PC-3 (cell line): Measurements from ENCODE around the gene EEPD1. TPM values are rescaled to one million over a fixed set of nuclear protein-coding genes. Genes with fewer than 3 reads are reported as not detected.

ENCODE experiments used
- ATAC-seq: fragments of 200-7000 bp; cut with Tn5 transposase; 2 replicates; pipeline ENCODE4 v1.9.1; 2020; ENCODE audit warnings: mild to moderate bottlenecking, moderate library complexity
- BruUV-seq: library from RNA; stranded (reverse); fragments of 400-500 nt; replicated peaks from 2 replicates; lab custom pipeline; 2021; lab: Mats Ljungman, UMichigan
- CTCF ChIA-PET: fragments of 300-600 bp; sonication (Branson Sonifier 250); formaldehyde crosslinking; loops from one replicate; lab custom pipeline; 2022; ENCODE audit warnings: antibody characterized with exemption; lab: Charles Lee
- POLR2A ChIA-PET: fragments of 300-600 bp; sonication (Branson Sonifier 250); formaldehyde crosslinking; loops from one replicate; lab custom pipeline; 2022; ENCODE audit warnings: antibody characterized with exemption; ENCODE audit not compliant: unreplicated experiment; lab: Charles Lee
- DNase-seq: peaks from one replicate; pipeline ENCODE4 v3.0.0-alpha.2; 2015
- H2AFZ ChIP-seq: fragments of 300-600 bp; sonication (generic); 2 replicates; pipeline ENCODE4 v1.6.0; 2016; ENCODE audit warnings: antibody characterized with exemption, low read length
- H3F3A ChIP-seq: fragments of 300-600 bp; sonication (generic); one replicate; pipeline ENCODE4 v1.6.0; 2017; ENCODE audit warnings: antibody characterized with exemption, low read length, control low read depth, mild to moderate bottlenecking; ENCODE audit not compliant: unreplicated experiment
- H3K27ac ChIP-seq: fragments of 300-600 bp; sonication (generic); 2 replicates; pipeline ENCODE4 v1.5.1; 2016; ENCODE audit warnings: mild to moderate bottlenecking, low read length
- H3K27me3 ChIP-seq: fragments of 300-600 bp; sonication (generic); 2 replicates; pipeline ENCODE4 v1.6.1; 2016; ENCODE audit warnings: low read length, mixed read lengths
- H3K36me3 ChIP-seq: fragments of 300-600 bp; sonication (generic); 2 replicates; pipeline ENCODE4 v1.6.1; 2016; ENCODE audit warnings: low read depth, mixed run types, low read length, mixed read lengths
- H3K4me1 ChIP-seq: fragments of 300-600 bp; sonication (generic); 2 replicates; pipeline ENCODE4 v1.5.1; 2016; ENCODE audit warnings: low read length; ENCODE audit not compliant: insufficient read depth
- H3K4me2 ChIP-seq: fragments of 300-600 bp; sonication (generic); 2 replicates; pipeline ENCODE4 v1.6.0; 2016; ENCODE audit warnings: low read length
- H3K4me3 ChIP-seq: fragments of 300-600 bp; sonication (generic); 2 replicates; pipeline ENCODE4 v1.5.1; 2016; ENCODE audit warnings: mild to moderate bottlenecking, low read length, mixed read lengths
- H3K79me2 ChIP-seq: fragments of 300-600 bp; sonication (generic); 2 replicates; pipeline ENCODE4 v1.6.1; 2017; ENCODE audit warnings: low read length, mixed read lengths
- H3K9ac ChIP-seq: fragments of 300-600 bp; sonication (generic); 2 replicates; pipeline ENCODE4 v1.6.0; 2016; ENCODE audit warnings: mild to moderate bottlenecking, low read length
- H3K9me2 ChIP-seq: fragments of 300-600 bp; sonication (generic); replicated peaks from 2 replicates; pipeline ENCODE4 v1.6.1; 2016; ENCODE audit warnings: mixed run types, low read length, mixed read lengths
- H3K9me3 ChIP-seq: fragments of 300-600 bp; sonication (generic); 2 replicates; pipeline ENCODE4 v1.6.1; 2016; ENCODE audit warnings: low read length, mixed read lengths
- H4K20me1 ChIP-seq: fragments of 300-600 bp; sonication (generic); 2 replicates; pipeline ENCODE4 v1.6.1; 2016; ENCODE audit warnings: low read length, mixed read lengths
- CTCF ChIP-seq: fragments of 300-600 bp; sonication (generic); conservative IDR thresholded peaks from 2 replicates; pipeline ENCODE4 v1.5.1; 2017; ENCODE audit warnings: antibody characterized with exemption, low read depth, mild to moderate bottlenecking, low read length
- EZH2 ChIP-seq: fragments of 300-600 bp; sonication (generic); IDR thresholded peaks from one replicate; pipeline ENCODE4 v1.6.1; 2017; ENCODE audit warnings: antibody characterized with exemption, mild to moderate bottlenecking, low read length; ENCODE audit not compliant: unreplicated experiment
- EZH2phosphoT487 ChIP-seq: fragments of 300-600 bp; sonication (generic); IDR thresholded peaks from 2 replicates; pipeline ENCODE4 v1.6.1; 2018; ENCODE audit warnings: mild to moderate bottlenecking, antibody characterized with exemption, low read length, borderline replicate concordance
- intact Hi-C: fragments of 100-400 bp; cut with micrococcal nuclease; formaldehyde crosslinking; loops from 2 replicates; pipeline ENCODE4 v1.9.0; 2023
- total RNA-seq: library from RNA; depleted of rRNA; stranded (reverse); fragments of >200 nt; gene quantifications from 2 replicates; pipeline ENCODE4 v1.2.3, GENCODE V29; 2014

EEPD1 gene
- total RNA-seq, 1 experiment from 2014 or later: 28.3 TPM

- no TSS peak for BruUV-seq
- no peaks in the 10 kb centered on the region for H3K36me3 ChIP-seq
- no peak; the same call in 1 of the 2 replicates for ATAC-seq
- intact Hi-C loops: loop anchor here (5.0 kb wide), 1 partner anchor 53 kb away; no protein-coding TSS in a partner anchor
- H3K9ac ChIP-seq: no peak overlapping the region
- no peaks in the 10 kb centered on the region for H4K20me1 ChIP-seq
- H3K4me2 ChIP-seq: no peak overlapping the region
- H3K9me2 ChIP-seq: no peaks in the 10 kb centered on the region
- POLR2A ChIA-PET: no interaction called here
- TF ChIP-seq CTCF (no peak), EZH2phosphoT487 (no peak), EZH2 (no peak)
- no peaks in the 10 kb centered on the region for H3K9me3 ChIP-seq
- DNase-seq: peak; percentile 11
- CTCF ChIA-PET: no interaction called here
- no peaks in the 10 kb centered on the region for H3F3A ChIP-seq
- H3K27me3 ChIP-seq: no peaks in the 10 kb centered on the region
- H3K79me2 ChIP-seq: peaks cover 49% of the 10 kb centered on the region
- no peak overlapping the region for H2AFZ ChIP-seq
- H3K27ac ChIP-seq: no peak overlapping the region
- no peak overlapping the region for H3K4me3 ChIP-seq
- peaks cover 40% of the 10 kb centered on the region for H3K4me1 ChIP-seq
These were observed 56.2 kb downstream of the EEPD1 start for GRCh38 chr7:36208997-36209813.

- no peak overlapping the region for H3K9ac ChIP-seq
- no peak overlapping the region for H3K27ac ChIP-seq
- H3K36me3 ChIP-seq: no peaks in the 10 kb centered on the region
- peaks cover 47% of the 10 kb centered on the region for H3K79me2 ChIP-seq
- BruUV-seq: no TSS peak
- TF ChIP-seq CTCF (no peak), EZH2phosphoT487 (no peak), EZH2 (no peak)
- CTCF ChIA-PET: interaction anchor here (0.6 kb wide), 1 partner anchor 272 kb away, joined by 3 read pairs; no protein-coding TSS in a partner anchor
- no peak overlapping the region for H2AFZ ChIP-seq
- ATAC-seq (no peak), DNase-seq (no peak)
- no peaks in the 10 kb centered on the region for H3K9me3 ChIP-seq
- no peak overlapping the region for H3K4me3 ChIP-seq
- H3K4me2 ChIP-seq: no peak overlapping the region
- no peaks in the 10 kb centered on the region for H3F3A ChIP-seq
- no peaks in the 10 kb centered on the region for H3K9me2 ChIP-seq
- no peaks in the 10 kb centered on the region for H3K27me3 ChIP-seq
- H4K20me1 ChIP-seq: no peaks in the 10 kb centered on the region
- peaks cover 34% of the 10 kb centered on the region for H3K4me1 ChIP-seq
- intact Hi-C loops: loop anchor here (5.0 kb wide), 1 partner anchor 53 kb away; no protein-coding TSS in a partner anchor
- POLR2A ChIA-PET: no interaction called here
These were observed 56.7 kb downstream of the EEPD1 start for GRCh38 chr7:36209814-36210183.
